Measurements from ENCODE around the gene SCN5A. TPM values are rescaled to one million over a fixed set of nuclear protein-coding genes. Genes with fewer than 3 reads are reported as not detected.

Gene SCN5A
- total and polyA plus RNA-seq, 2 of the 4 experiments (the other 2 are of a cell fraction), result 1.9 to 2.0 TPM

- no peak for ATAC-seq (ENCODE audit: low read depth)
- Histone ChIP-seq H2BK15ac (ENCODE audit: low read depth, low read length) (no peak overlapping the region), H2BK5ac (ENCODE audit: low read depth, low read length, poor library complexity, severe bottlenecking) (no peak overlapping the region), H3K23ac (ENCODE audit: low read depth, low read length) (no peak overlapping the region), H2BK20ac (ENCODE audit: low read depth, low read length) (no peak overlapping the region), H2AK9ac (replicated peaks; ENCODE audit: low read depth, low read length, poor library complexity) (no peak overlapping the region), H3K79me1 (ENCODE audit: low read depth in 1 of 2, low read length in 2 of 2) (no peaks in the 10 kb centered on the region), H3K4me2 (ENCODE audit: low read depth, low read length) (no peak overlapping the region), H3K4ac (ENCODE audit: low read depth, low read length) (no peak overlapping the region), H3K56ac (ENCODE audit: extremely low read depth, insufficient read depth, low read length) (no peak overlapping the region), H2BK120ac (ENCODE audit: low read depth, low read length) (no peak overlapping the region), H3K9me1 (ENCODE audit: insufficient read depth, low read length) (0 out of 2 replicates have a peak, but pooled peaks cover 3% of the 10 kb centered on the region), H2AFZ (replicated peaks; ENCODE audit: low read length, poor library complexity) (no peak overlapping the region), H4K5ac (ENCODE audit: low read depth, low read length) (no peak overlapping the region), H3K9ac (ENCODE audit: low read depth, low read length) (no peak overlapping the region), H3K18ac (ENCODE audit: low read depth, low read length) (no peak overlapping the region), H4K8ac (ENCODE audit: low read depth in 2 of 2, low read length in 2 of 2) (no peak overlapping the region), H4K91ac (ENCODE audit: insufficient read depth, low read depth, low read length) (no peak overlapping the region), H4K20me1 (ENCODE audit: insufficient read depth, low read length) (no peaks in the 10 kb centered on the region; the same call in 1 of the 2 replicates), H3K9me3 (ENCODE audit: control insufficient read depth, insufficient read depth, low read length) (no peaks in the 10 kb centered on the region), H3K14ac (replicated peaks; ENCODE audit: low read depth, low read length) (no peak overlapping the region), H2AK5ac (ENCODE audit: low read depth, low read length) (no peak overlapping the region), H3K27ac (ENCODE audit: insufficient read depth, low read length) (no peak overlapping the region), H3K36me3 (ENCODE audit: control insufficient read depth, insufficient read depth, low read length) (no peaks in the 10 kb centered on the region), H3K27me3 (ENCODE audit: control insufficient read depth, insufficient read depth, low read length) (no peaks in the 10 kb centered on the region; the same call in 1 of the 2 replicates), H3K4me3 (ENCODE audit: insufficient read depth, low read depth, low read length) (no peak overlapping the region), H3K4me1 (ENCODE audit: control insufficient read depth, insufficient read depth, low read length) (no peaks in the 10 kb centered on the region)
- TF ChIP-seq CEBPB (IDR thresholded peaks at IDR 0.05; ENCODE audit: low read depth, low read length) (no peak), RAD21 (IDR thresholded peaks at IDR 0.05; ENCODE audit: low read length) (no peak), SMC3 (IDR thresholded peaks at IDR 0.05; ENCODE audit: low read depth, low read length) (no peak)
- no TSS peak for BruUV-seq (replicated peaks)
- 25% methylated on average over 1 of the region's 9 CpGs; no CpG with 5 or more reads in 1 of the 2 experiments for WGBS, 2 experiments (ENCODE audit: extremely low coverage in 2 of 2, insufficient read length in 1 of 2)
- intact Hi-C loops (cut with micrococcal nuclease), result no loop called here
- no peak for DNase-seq
- in situ Hi-C loops (cut with MboI; ENCODE audit: low sequenced_read_pairs), result no loop called here
- ChIA-PET CTCF (no interaction called here), POLR2A (ENCODE audit: unreplicated experiment) (no interaction called here)
- dilution Hi-C loops (cut with HindIII; ENCODE audit: low sequenced_read_pairs, unreplicated experiment), result no loop called here
Measured at GRCh38 chr3:38614651-38615352, 34.7 kb downstream of the SCN5A start.

All from IMR-90 (cell line).